Heart left ventricle (tissue), 16 donors: ENCODE measurements around the gene TMSB10. TPM values are rescaled to one million over a fixed set of nuclear protein-coding genes. Genes with fewer than 3 reads are reported as not detected.

Source experiments
- ATAC-seq, 4 donors: fragments of 200-7000 bp; cut with Tn5 transposase; one replicate each; pipeline ENCODE4 v1.9.1; 2020 to 2022; ENCODE audit warnings: moderate library complexity in 4 of 4, mild to moderate bottlenecking in 3 of 4, moderate number of reproducible peaks in 1 of 4
- DNase-seq, 5 donors: peaks; one replicate each; pipeline ENCODE4 v3.0.0-alpha.2; 2020
- H3K27ac ChIP-seq, 12 donors: fragments of 200-600 bp; sonication (generic) in 4 of 12; one replicate each; pipeline versions ENCODE4 v1.5.0 to v1.8.0; 2016 to 2022; ENCODE audit warnings: mild to moderate bottlenecking in 2 of 12
- H3K27me3 ChIP-seq, 9 donors: fragments of 200-600 bp; sonication (generic) in 2 of 9; one replicate each; pipeline versions ENCODE4 v1.5.1 to v1.8.0; 2016 to 2022; ENCODE audit warnings: mild to moderate bottlenecking in 3 of 9
- H3K36me3 ChIP-seq, 9 donors: fragments of 200-600 bp; sonication (generic) in 2 of 9; one replicate each; pipeline versions ENCODE4 v1.5.0 to v1.8.0; 2018 to 2022; ENCODE audit warnings: mild to moderate bottlenecking in 2 of 9
- H3K4me1 ChIP-seq, 12 donors: fragments of 200-600 bp; sonication (generic) in 4 of 12; one replicate each; pipeline versions ENCODE4 v1.5.0 to v1.8.0; 2016 to 2022; ENCODE audit warnings: mild to moderate bottlenecking in 3 of 12
- H3K4me3 ChIP-seq, 12 donors: fragments of 200-600 bp; sonication (generic) in 4 of 12; one replicate each; pipeline versions ENCODE4 v1.5.0 to v1.8.0; 2017 to 2022; ENCODE audit warnings: mild to moderate bottlenecking in 9 of 12, moderate library complexity in 4 of 12
- H3K9me3 ChIP-seq, 12 donors: fragments of 200-600 bp; sonication (generic) in 4 of 12; one replicate each; pipeline versions ENCODE4 v1.5.0 to v1.8.0; 2016 to 2022; ENCODE audit warnings: mild to moderate bottlenecking in 1 of 12
- POLR2A ChIP-seq, 2 donors: fragments of 450-650 bp; IDR thresholded peaks; one replicate each; pipeline ENCODE4 v1.6.1; 2017; ENCODE audit warnings: antibody characterized with exemption in 2 of 2, mild to moderate bottlenecking in 2 of 2, moderate library complexity in 2 of 2
- WGBS, 4 donors: extraction: QIAGEN DNeasy Blood & Tissue Kit in 2 of 4; methylation state at CpG; one replicate each; pipeline versions ENCODE4 v1.1.5 to v1.1.7; 2013 to 2018; 5-methylcytosine and 5-hydroxymethylcytosine counted together
- intact Hi-C, 10 donors: fragments of 100-400 bp; cut with DNase I; formaldehyde crosslinking; loops; one replicate each; pipeline versions ENCODE4 v1.11.1 to v1.14.2; 2022
- polyA plus RNA-seq, 2 donors: library from polyadenylated mRNA; stranded (reverse); fragments of 200-250 nt; gene quantifications; one replicate each; pipeline ENCODE4 v1.2.3, GENCODE V29; 2013
- total RNA-seq, 9 donors: library from RNA; depleted of rRNA in 2 of 9; stranded (reverse); fragments of >200 nt in 2 of 9; fragmentation: NEBNext Ultra II Directional in 3 of 9; extraction: Animal tissue kit (Norgen Biotek cat#: 25700) in 3 of 9; gene quantifications; one replicate each; pipeline versions ENCODE4 v1.1.0 to v1.2.4, GENCODE V29; 2016 to 2023
- TF ChIP-seq, protein P1 (sequence below), 12 donors: fragments of 200-600 bp; sonication (generic) in 4 of 12; IDR thresholded peaks; one replicate each; pipeline versions ENCODE4 v1.5.0 to v1.8.0; 2018 to 2022; ENCODE audit warnings: antibody characterized with exemption in 12 of 12, mild to moderate bottlenecking in 5 of 12
- donor health status: ischemic (EF 13 %, LVEDD 7.1; RV severe dilation, severe dysfunction).
- donor health status: healthy with polysubstance abuse.
- donor health status: DM: no; HTN: yes; CAD: no.
- donor health status: DM: no; HTN: no; CAD: no.
- donor health status: ischemic (EF 25% LVEDD 6.9; RV normal size, moderate dysfunction).
- donor health status: ischemic (EF 25% LVEDD 5.7; RV mildly dilated, moderate dysfunction).
- donor health status: healthy.
- donor health status: DM: yes; HTN: yes; CAD: no.
- donor health status: ischemic (EF 35%, LVEDD 5.7; RV mildly dilated, moderate dysfunction).
- donor health status: nonischemic (EF 11% LVEDD 7.7; RV severe dilation, severe dysfunction).
- donor health status: DM: yes; HTN: yes; CAD: no.
- donor health status: PGD.
- donor health status: ischemic (EF 29% LVEDD 5.4; RV normal size, mild dysfunction).
- donor health status: nonischemic (EF 23%, LVEDD 6.1; RV moderate dilation, normal function).

TMSB10 gene
- total and polyA plus RNA-seq, 11 donors = 288 to 3,094 (median 623) TPM

DNA sequence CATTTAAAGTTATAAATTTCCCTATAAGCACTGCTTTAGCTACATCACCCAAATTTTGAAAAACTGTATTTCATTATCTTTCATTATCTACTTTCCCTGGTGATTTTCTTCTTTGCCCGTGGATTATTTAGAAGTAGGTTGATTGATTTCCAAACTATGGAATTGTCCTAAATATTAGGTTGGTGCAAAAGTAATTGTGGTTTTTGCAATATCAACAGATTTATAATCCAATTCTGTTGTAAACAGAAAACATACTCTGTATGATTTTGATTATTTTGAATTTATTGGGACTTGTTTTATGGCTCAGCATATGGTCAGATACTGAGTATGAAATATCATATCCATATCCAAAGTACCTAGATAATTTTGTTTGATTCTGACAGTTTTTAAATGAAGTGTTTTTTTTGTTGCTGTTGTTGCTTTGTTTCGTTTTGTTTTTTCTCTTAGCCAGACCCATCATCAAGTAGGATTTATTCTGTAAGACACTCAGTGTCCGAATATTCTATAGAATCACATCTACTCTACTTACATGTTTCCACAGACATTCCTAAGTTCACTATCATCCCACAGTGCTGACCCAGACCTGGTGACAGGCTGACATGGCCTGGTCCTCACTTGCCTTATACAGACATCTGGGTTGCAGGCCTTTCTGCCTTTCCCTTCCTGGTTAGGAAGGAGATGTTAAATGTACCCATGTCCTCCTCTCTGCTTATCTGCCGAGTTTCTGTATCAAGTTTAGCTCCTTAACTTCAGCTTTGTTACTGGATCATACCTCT is 22.5 kb upstream of the TMSB10 start:
- ATAC-seq (no peak), DNase-seq (no peak)
- H3K27me3 ChIP-seq = peaks cover 0 to 25% (median 15%) of the 10 kb centered on the region in 9 donors
- TF ChIP-seq POLR2A (IDR thresholded peaks at IDR 0.05) = no peak
- TF ChIP-seq, protein P1, sequence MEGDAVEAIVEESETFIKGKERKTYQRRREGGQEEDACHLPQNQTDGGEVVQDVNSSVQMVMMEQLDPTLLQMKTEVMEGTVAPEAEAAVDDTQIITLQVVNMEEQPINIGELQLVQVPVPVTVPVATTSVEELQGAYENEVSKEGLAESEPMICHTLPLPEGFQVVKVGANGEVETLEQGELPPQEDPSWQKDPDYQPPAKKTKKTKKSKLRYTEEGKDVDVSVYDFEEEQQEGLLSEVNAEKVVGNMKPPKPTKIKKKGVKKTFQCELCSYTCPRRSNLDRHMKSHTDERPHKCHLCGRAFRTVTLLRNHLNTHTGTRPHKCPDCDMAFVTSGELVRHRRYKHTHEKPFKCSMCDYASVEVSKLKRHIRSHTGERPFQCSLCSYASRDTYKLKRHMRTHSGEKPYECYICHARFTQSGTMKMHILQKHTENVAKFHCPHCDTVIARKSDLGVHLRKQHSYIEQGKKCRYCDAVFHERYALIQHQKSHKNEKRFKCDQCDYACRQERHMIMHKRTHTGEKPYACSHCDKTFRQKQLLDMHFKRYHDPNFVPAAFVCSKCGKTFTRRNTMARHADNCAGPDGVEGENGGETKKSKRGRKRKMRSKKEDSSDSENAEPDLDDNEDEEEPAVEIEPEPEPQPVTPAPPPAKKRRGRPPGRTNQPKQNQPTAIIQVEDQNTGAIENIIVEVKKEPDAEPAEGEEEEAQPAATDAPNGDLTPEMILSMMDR (IDR thresholded peaks at IDR 0.05) = no peak
- peaks cover 9 to 31% (median 19%) of the 10 kb centered on the region in 12 donors for H3K4me1 ChIP-seq
- no peaks in the 10 kb centered on the region for H3K9me3 ChIP-seq
- H3K27ac ChIP-seq = no peak overlapping the region
- no peak overlapping the region for H3K4me3 ChIP-seq
- intact Hi-C loops = loop anchor here (1.0 to 5.0 kb wide), 6 partner anchors 22 to 391 kb away; partner anchors contain the start of gene TMSB10 (in 1 of the 10)
- WGBS, 4 donors = 91 to 96% (median 91%) methylated on average over 4 of the region's 4 CpGs
- no peaks in the 10 kb centered on the region for H3K36me3 ChIP-seq

DNA sequence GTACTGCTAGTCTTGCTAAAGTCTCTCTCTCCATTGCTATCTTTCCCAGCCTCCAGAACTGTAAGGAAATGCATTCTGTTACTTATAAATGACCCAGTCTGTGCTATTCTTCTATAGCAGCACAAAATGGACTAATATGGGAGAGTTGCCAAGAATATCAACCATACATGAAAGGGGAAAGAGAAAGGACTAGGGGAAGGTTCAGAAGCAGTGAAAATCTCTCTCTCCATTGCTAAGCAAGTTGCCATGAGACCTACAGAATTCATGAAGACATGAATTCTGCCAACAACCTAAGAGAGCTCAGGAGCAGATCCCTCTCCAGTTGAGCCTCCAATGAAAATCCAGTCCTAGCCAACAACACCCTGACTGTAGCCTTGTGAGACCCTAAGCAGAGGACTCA is 21.0 kb upstream of the TMSB10 start:
- H3K27ac ChIP-seq = no peak overlapping the region
- intact Hi-C loops = loop anchor here in 7 of 10 donors (5.0 kb wide), 3 partner anchors 43 to 392 kb away; no protein-coding TSS in a partner anchor
- peaks cover 9 to 45% (median 20%) of the 10 kb centered on the region in 12 donors for H3K4me1 ChIP-seq
- no peaks in the 10 kb centered on the region for H3K36me3 ChIP-seq
- no peak for TF ChIP-seq POLR2A (IDR thresholded peaks at IDR 0.05)
- TF ChIP-seq, protein P1 (IDR thresholded peaks at IDR 0.05) = no peak
- no peak overlapping the region for H3K4me3 ChIP-seq
- no peaks in the 10 kb centered on the region for H3K9me3 ChIP-seq
- ATAC-seq (no peak), DNase-seq (no peak)
- H3K27me3 ChIP-seq = peaks cover 0 to 22% (median 15%) of the 10 kb centered on the region in 9 donors

DNA sequence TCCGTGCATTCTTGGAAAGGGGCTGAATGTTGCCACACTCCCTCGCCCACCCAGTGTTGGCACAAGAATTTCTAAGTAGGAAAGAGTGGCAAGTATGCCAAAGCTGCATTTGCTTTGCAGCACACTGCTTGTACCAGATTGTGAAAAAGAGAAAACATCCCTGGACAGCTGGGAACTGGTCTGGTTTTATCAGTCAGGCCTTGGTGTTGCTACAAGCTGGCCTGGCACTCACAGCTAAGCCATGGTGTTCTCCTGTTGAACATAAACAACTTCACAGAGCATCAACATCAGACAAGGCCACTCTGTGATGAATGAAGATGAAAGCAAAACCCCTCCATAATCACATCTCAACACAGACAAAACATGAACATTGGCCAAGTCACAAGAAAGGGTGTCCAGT is 20.3 kb upstream of the TMSB10 start:
- H3K36me3 ChIP-seq = no peaks in the 10 kb centered on the region
- TF ChIP-seq, protein P1 (IDR thresholded peaks at IDR 0.05) = no peak
- TF ChIP-seq POLR2A (IDR thresholded peaks at IDR 0.05) = no peak
- ATAC-seq (no peak), DNase-seq (no peak)
- 93 to 100% (median 95%) methylated on average over 1 to 2 of the region's 2 CpGs for WGBS, 4 donors
- H3K4me3 ChIP-seq = no peak overlapping the region
- H3K27me3 ChIP-seq = peaks cover 0 to 17% (median 13%) of the 10 kb centered on the region in 9 donors
- peaks cover 8 to 44% (median 16%) of the 10 kb centered on the region in 12 donors for H3K4me1 ChIP-seq
- intact Hi-C loops = no loop called here
- H3K9me3 ChIP-seq = no peaks in the 10 kb centered on the region
- no peak overlapping the region for H3K27ac ChIP-seq

DNA sequence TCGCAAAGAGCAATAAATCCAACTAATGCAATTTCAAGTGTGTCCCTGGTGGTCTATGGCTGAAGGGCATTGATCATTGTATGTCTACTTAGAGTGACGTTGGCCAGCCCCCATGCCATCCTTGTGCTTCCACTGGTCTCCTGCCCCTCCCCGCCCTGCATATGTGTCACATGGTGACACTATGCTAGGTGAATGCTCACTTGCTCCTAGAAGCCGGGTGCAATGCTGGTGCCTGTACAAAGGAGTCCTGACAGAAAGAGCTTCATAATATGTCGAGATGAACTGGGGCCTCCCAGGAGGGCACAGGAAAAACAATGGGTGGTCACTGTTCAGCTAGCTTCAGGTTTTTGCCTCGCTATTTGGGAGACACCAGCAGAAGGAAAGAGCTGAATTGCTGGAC is 18.7 kb upstream of the TMSB10 start:
- WGBS, 4 donors = 93 to 96% (median 95%) methylated on average over 6 of the region's 6 CpGs
- Histone ChIP-seq H3K27me3 (peaks cover 0 to 4% (median 0%) of the 10 kb centered on the region in 9 donors), H3K4me1 (peaks cover 0 to 39% (median 3%) of the 10 kb centered on the region in 12 donors), H3K9me3 (no peaks in the 10 kb centered on the region), H3K36me3 (no peaks in the 10 kb centered on the region), H3K4me3 (no peak overlapping the region), H3K27ac (no peak overlapping the region)
- DNase-seq = no peak
- intact Hi-C loops = no loop called here
- ATAC-seq = no peak
- TF ChIP-seq POLR2A (IDR thresholded peaks at IDR 0.05) = no peak
- TF ChIP-seq, protein P1 (IDR thresholded peaks at IDR 0.05) = no peak
